PC-9 (cell line): ENCODE results near the gene FXYD6. TPM values are rescaled to one million over a fixed set of nuclear protein-coding genes. Genes with fewer than 3 reads are reported as not detected.

Source experiments
- BruUV-seq: library from RNA; stranded (reverse); fragments of 400-500 nt; replicated peaks from 2 replicates; lab custom pipeline; 2021; lab: Mats Ljungman, UMichigan
- CTCF ChIA-PET: fragments of 300-600 bp; sonication (Branson Sonifier 250); formaldehyde crosslinking; loops from one replicate; lab custom pipeline; 2022; ENCODE audit warnings: antibody characterized with exemption; lab: Charles Lee
- POLR2A ChIA-PET: fragments of 300-600 bp; sonication (Branson Sonifier 250); formaldehyde crosslinking; loops from one replicate; lab custom pipeline; 2022; ENCODE audit warnings: antibody characterized with exemption; ENCODE audit not compliant: unreplicated experiment; lab: Charles Lee
- DNase-seq, 2 experiments: peaks; one replicate each; pipeline versions ENCODE4 v3.0.0 to v3.0.0-alpha.2; 2015 to 2022; ENCODE audit warnings: mixed read lengths in 1 of 2
- H2AFZ ChIP-seq: fragments of 200-600 bp; sonication (generic); 2 replicates; pipeline ENCODE4 v1.8.1; 2017; ENCODE audit warnings: antibody characterized with exemption
- H3F3A ChIP-seq: fragments of 200-600 bp; sonication (generic); 2 replicates; pipeline ENCODE4 v1.8.1; 2017; ENCODE audit warnings: antibody characterized with exemption, mild to moderate bottlenecking, low read depth; ENCODE audit not compliant: insufficient read depth
- H3K27ac ChIP-seq: fragments of 200-600 bp; sonication (generic); 2 replicates; pipeline ENCODE4 v1.6.1; 2016; ENCODE audit warnings: mixed run types
- H3K27me3 ChIP-seq: fragments of 200-600 bp; sonication (generic); 2 replicates; pipeline ENCODE4 v1.6.1; 2016; ENCODE audit warnings: low read depth, mixed run types; ENCODE audit not compliant: insufficient read depth
- H3K36me3 ChIP-seq: fragments of 200-600 bp; sonication (generic); 2 replicates; pipeline ENCODE4 v1.6.1; 2016; ENCODE audit warnings: low read depth, mixed run types
- H3K4me1 ChIP-seq: fragments of 200-600 bp; sonication (generic); replicated peaks from 2 replicates; pipeline ENCODE4 v1.6.1; 2016; ENCODE audit warnings: mixed run types; ENCODE audit not compliant: insufficient read depth
- H3K4me2 ChIP-seq: fragments of 200-600 bp; sonication (generic); 2 replicates; pipeline ENCODE4 v1.6.1; 2017; ENCODE audit warnings: mixed run types
- H3K4me3 ChIP-seq: fragments of 200-600 bp; sonication (generic); 2 replicates; pipeline ENCODE4 v1.6.1; 2016; ENCODE audit warnings: mixed run types
- H3K79me2 ChIP-seq: fragments of 200-600 bp; sonication (generic); 2 replicates; pipeline ENCODE4 v1.6.1; 2017; ENCODE audit warnings: low read depth, mixed run types
- H3K9me2 ChIP-seq: fragments of 200-600 bp; sonication (generic); 2 replicates; pipeline ENCODE4 v1.8.1; 2017; ENCODE audit warnings: mild to moderate bottlenecking; ENCODE audit not compliant: insufficient read depth
- H3K9me3 ChIP-seq: fragments of 200-600 bp; sonication (generic); 2 replicates; pipeline ENCODE4 v1.8.1; 2016; ENCODE audit warnings: low read depth; ENCODE audit not compliant: insufficient read depth
- H4K20me1 ChIP-seq: fragments of 200-600 bp; sonication (generic); 2 replicates; pipeline ENCODE4 v1.8.1; 2017; ENCODE audit not compliant: insufficient read depth
- EZH2 ChIP-seq: fragments of 200-600 bp; sonication (generic); IDR thresholded peaks from 2 replicates; pipeline ENCODE4 v1.8.0; 2017; ENCODE audit warnings: antibody characterized with exemption, low read depth
- intact Hi-C: fragments of 100-400 bp; cut with micrococcal nuclease; formaldehyde crosslinking; loops from one replicate; pipeline ENCODE4 v1.10.0; 2022; ENCODE audit not compliant: unreplicated experiment
- total RNA-seq: library from RNA; stranded (reverse); gene quantifications from 2 replicates; pipeline ENCODE4 v1.2.3, GENCODE V29; 2021
- TF ChIP-seq, protein P1 (sequence below): fragments of 200-600 bp; sonication (generic); conservative IDR thresholded peaks from 2 replicates; pipeline ENCODE4 v1.6.1; 2017; ENCODE audit warnings: mixed run types, antibody characterized with exemption, mild to moderate bottlenecking, moderate library complexity

FXYD6 gene
- total RNA-seq, 1 experiment from 2014 or later, result 0.20 TPM

DNA sequence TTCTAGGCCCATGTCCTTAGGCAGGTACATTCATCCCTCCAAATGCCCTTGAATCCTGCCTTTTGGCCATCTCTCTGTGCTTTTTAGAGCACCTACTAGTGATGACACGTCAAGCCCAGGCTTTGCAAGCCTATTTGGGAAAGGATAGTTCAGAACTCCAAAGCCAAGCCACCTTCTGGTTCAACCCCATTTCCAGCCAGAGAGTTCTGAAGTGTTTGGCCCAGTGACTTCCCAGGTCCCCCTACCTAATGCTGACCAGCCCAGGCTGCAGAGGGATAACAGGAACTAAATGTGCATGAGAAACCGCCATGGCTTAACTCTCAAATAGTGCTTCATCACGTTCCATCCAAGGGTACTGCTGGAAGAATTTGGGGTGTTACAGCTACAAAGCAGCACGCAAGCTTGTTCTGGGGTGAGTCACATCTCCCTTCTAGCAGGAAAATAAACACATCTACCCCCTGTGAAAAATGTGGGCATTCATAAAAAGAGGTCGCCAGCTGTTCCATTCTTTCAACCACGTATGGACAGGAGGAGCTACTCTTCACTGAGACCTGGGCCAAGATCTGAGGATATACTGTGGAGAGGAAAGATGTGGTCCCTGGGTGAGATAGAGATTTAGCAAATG is 2.0 kb upstream of the FXYD6 start:
- intact Hi-C loops, result no loop called here
- H3K4me2 ChIP-seq, result no peak overlapping the region
- no peak overlapping the region for H3K4me3 ChIP-seq
- no peak for DNase-seq
- no peaks in the 10 kb centered on the region for H3K36me3 ChIP-seq
- peaks cover 98% of the 10 kb centered on the region for H3K27me3 ChIP-seq
- BruUV-seq, result no TSS peak
- H4K20me1 ChIP-seq, result no peaks in the 10 kb centered on the region
- no peaks in the 10 kb centered on the region for H3F3A ChIP-seq
- no peak overlapping the region for H3K27ac ChIP-seq
- H2AFZ ChIP-seq, result no peak overlapping the region
- no peaks in the 10 kb centered on the region for H3K9me3 ChIP-seq
- H3K9me2 ChIP-seq, result no peaks in the 10 kb centered on the region
- no peaks in the 10 kb centered on the region for H3K79me2 ChIP-seq
- CTCF ChIA-PET, result no interaction called here
- POLR2A ChIA-PET, result no interaction called here
- TF ChIP-seq, protein P1, sequence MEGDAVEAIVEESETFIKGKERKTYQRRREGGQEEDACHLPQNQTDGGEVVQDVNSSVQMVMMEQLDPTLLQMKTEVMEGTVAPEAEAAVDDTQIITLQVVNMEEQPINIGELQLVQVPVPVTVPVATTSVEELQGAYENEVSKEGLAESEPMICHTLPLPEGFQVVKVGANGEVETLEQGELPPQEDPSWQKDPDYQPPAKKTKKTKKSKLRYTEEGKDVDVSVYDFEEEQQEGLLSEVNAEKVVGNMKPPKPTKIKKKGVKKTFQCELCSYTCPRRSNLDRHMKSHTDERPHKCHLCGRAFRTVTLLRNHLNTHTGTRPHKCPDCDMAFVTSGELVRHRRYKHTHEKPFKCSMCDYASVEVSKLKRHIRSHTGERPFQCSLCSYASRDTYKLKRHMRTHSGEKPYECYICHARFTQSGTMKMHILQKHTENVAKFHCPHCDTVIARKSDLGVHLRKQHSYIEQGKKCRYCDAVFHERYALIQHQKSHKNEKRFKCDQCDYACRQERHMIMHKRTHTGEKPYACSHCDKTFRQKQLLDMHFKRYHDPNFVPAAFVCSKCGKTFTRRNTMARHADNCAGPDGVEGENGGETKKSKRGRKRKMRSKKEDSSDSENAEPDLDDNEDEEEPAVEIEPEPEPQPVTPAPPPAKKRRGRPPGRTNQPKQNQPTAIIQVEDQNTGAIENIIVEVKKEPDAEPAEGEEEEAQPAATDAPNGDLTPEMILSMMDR, result no peak
- TF ChIP-seq EZH2, result no peak
- H3K4me1 ChIP-seq, result no peaks in the 10 kb centered on the region

DNA sequence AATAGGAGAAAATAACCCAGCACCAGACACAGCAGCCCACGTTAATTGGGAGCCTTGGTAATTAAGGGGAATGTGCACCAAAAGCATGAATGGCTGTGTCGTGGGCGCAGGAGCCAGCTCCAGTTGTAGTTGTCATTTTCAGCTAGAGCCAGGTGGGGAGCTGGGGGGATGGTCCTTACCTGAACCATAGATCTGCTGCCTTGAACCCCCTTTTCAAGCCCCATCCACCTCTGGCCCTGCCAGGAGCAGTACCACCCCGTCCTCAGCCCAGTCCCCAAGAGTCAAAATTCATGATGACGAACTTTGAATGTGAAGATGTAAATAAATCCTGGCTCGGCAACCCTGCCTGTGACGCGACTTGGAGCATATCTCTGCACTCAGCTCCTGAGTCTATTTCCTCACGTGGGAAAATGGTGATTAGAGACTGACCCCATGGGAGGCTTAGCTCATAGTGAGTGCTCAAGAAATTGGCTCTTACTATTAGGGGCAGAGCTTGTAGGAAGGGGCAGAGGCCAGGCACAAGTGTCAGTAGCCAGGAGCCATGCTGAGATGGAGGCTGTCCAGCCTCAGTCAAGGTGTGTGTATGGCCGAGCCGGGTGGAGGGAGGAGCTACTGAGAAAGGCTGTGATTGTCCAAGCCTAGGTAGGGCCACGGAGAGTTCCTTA is 794 bp upstream of the FXYD6 start:
- Histone ChIP-seq H3K4me2 (no peak overlapping the region), H3K4me3 (no peak overlapping the region), H3F3A (no peaks in the 10 kb centered on the region), H3K4me1 (no peaks in the 10 kb centered on the region), H3K79me2 (no peaks in the 10 kb centered on the region), H3K9me3 (no peaks in the 10 kb centered on the region), H4K20me1 (no peaks in the 10 kb centered on the region), H3K27ac (no peak overlapping the region), H2AFZ (no peak overlapping the region), H3K36me3 (no peaks in the 10 kb centered on the region), H3K9me2 (no peaks in the 10 kb centered on the region), H3K27me3 (peaks cover 98% of the 10 kb centered on the region)
- TF ChIP-seq, protein P1, result no peak
- TF ChIP-seq EZH2, result no peak
- no TSS peak for BruUV-seq
- ChIA-PET POLR2A (no interaction called here), CTCF (no interaction called here)
- no peak for DNase-seq
- intact Hi-C loops, result no loop called here

DNA sequence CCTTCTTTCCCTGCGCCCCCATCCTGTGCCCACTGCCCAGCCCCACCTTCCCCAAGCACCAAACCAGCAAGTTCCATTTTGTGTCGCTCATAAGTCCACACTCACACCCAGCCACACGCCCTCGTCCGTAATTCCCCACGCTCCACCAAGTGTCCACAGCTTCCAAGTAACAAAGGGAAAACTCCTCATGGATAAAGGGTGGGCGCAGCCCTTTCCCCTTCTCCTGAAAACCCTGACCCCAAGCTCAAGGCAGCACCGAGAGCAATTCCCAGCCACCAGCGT is 458 bp downstream of the FXYD6 start:
- H3K27me3 ChIP-seq, result peaks cover 98% of the 10 kb centered on the region

More for the DNA sequence above, 458 bp downstream of the FXYD6 start:
- Histone ChIP-seq H3K27ac (no peak overlapping the region), H2AFZ (no peak overlapping the region), H3K79me2 (no peaks in the 10 kb centered on the region), H3K9me3 (no peaks in the 10 kb centered on the region), H4K20me1 (no peaks in the 10 kb centered on the region), H3K4me1 (no peaks in the 10 kb centered on the region), H3K4me3 (no peak overlapping the region), H3K9me2 (no peaks in the 10 kb centered on the region), H3F3A (no peaks in the 10 kb centered on the region), H3K36me3 (no peaks in the 10 kb centered on the region), H3K4me2 (no peak overlapping the region)
- intact Hi-C loops, result no loop called here
- no TSS peak for BruUV-seq
- DNase-seq, result no peak
- TF ChIP-seq EZH2, result no peak
- POLR2A ChIA-PET, result no interaction called here
- CTCF ChIA-PET, result interaction anchor here (0.6 kb wide), 1 partner anchor 484 kb away, joined by 4 read pairs; no protein-coding TSS in a partner anchor
